CD4-positive, alpha-beta T cell (primary cell): ENCODE measurements around the gene LTBP4. TPM values are rescaled to one million over a fixed set of nuclear protein-coding genes. Genes with fewer than 3 reads are reported as not detected.

Experiments used
- ATAC-seq: fragments of 200-7000 bp; cut with Tn5 transposase; one replicate; pipeline ENCODE4 v1.10.0; 2022; ENCODE audit warnings: mild to moderate bottlenecking; ENCODE audit not compliant: poor library complexity
- CTCF ChIA-PET: fragments of 350-600 bp; sonication (Branson Sonifier 250); formaldehyde crosslinking; loops from one replicate; lab custom pipeline; 2021; ENCODE audit warnings: antibody characterized with exemption, inconsistent platforms; lab: Charles Lee
- POLR2A ChIA-PET: fragments of 350-600 bp; sonication (Branson Sonifier 250); formaldehyde crosslinking; loops from one replicate; lab custom pipeline; 2021; ENCODE audit warnings: antibody characterized with exemption, inconsistent platforms; lab: Charles Lee
- DNase-seq, 14 experiments: peaks; one replicate each; pipeline ENCODE4 v3.0.0-alpha.2; 2013 to 2020; ENCODE audit warnings: mixed read lengths in 2 of 14
- H3K27ac ChIP-seq, 2 donors: one replicate each; pipeline versions ENCODE4 v1.5.1 to v1.7.0; 2013; ENCODE audit warnings: low read length in 2 of 2, low read depth in 1 of 2, mild to moderate bottlenecking in 1 of 2
- H3K27me3 ChIP-seq, 2 experiments: 1 replicate in 1 of 2; 2 replicates in 1 of 2; pipeline versions ENCODE4 v1.6.1 to v1.7.0; 2013; ENCODE audit warnings: low read length in 2 of 2, control low read depth in 1 of 2, mild to moderate bottlenecking in 1 of 2, moderate library complexity in 1 of 2; ENCODE audit not compliant: insufficient read depth in 2 of 2, control insufficient read depth in 1 of 2
- H3K36me3 ChIP-seq: one replicate; pipeline ENCODE4 v1.6.1; 2013; ENCODE audit warnings: low read length, control low read depth; ENCODE audit not compliant: insufficient read depth
- H3K4me1 ChIP-seq: one replicate; pipeline ENCODE4 v1.6.1; 2013; ENCODE audit warnings: low read length, control low read depth; ENCODE audit not compliant: insufficient read depth
- H3K4me3 ChIP-seq: one replicate; pipeline ENCODE4 v1.5.1; 2013; ENCODE audit warnings: mild to moderate bottlenecking, low read length, moderate library complexity
- H3K9me3 ChIP-seq, 2 experiments: 1 replicate in 1 of 2; 2 replicates in 1 of 2; pipeline versions ENCODE4 v1.6.1 to v1.7.0; 2013; ENCODE audit warnings: low read length in 2 of 2, mild to moderate bottlenecking in 2 of 2, control low read depth in 1 of 2, moderate library complexity in 1 of 2; ENCODE audit not compliant: control insufficient read depth in 1 of 2, insufficient read depth in 1 of 2
- H3K27ac Mint-ChIP-seq: one replicate; pipeline ENCODE4 v1.8.0; 2020; ENCODE audit warnings: mixed read lengths
- H3K27me3 Mint-ChIP-seq: one replicate; pipeline ENCODE4 v1.8.0; 2021; ENCODE audit warnings: mixed read lengths
- H3K36me3 Mint-ChIP-seq: one replicate; pipeline ENCODE4 v1.8.0; 2021; ENCODE audit warnings: low read depth, mixed read lengths
- H3K4me1 Mint-ChIP-seq: one replicate; pipeline ENCODE4 v1.8.0; 2021; ENCODE audit warnings: low read depth, mixed read lengths
- H3K4me3 Mint-ChIP-seq: one replicate; pipeline ENCODE4 v1.8.0; 2020; ENCODE audit warnings: mild to moderate bottlenecking, mixed read lengths
- H3K9me3 Mint-ChIP-seq: one replicate; pipeline ENCODE4 v1.8.0; 2020; ENCODE audit warnings: mixed read lengths
- intact Hi-C, 2 experiments: fragments of 100-400 bp; cut with DNase I in 1 of 2; cut with micrococcal nuclease in 1 of 2; formaldehyde crosslinking; loops; one replicate each; pipeline versions ENCODE4 v1.15.1 to v1.9.0; 2023 to 2025; cut with DNase I, micrococcal nuclease
- total RNA-seq, 174 experiments: library from RNA in 2 of 174; stranded (reverse) in 2 of 174; gene quantifications; one replicate each; pipeline ENCODE4 v1.2.3 and lab custom pipeline; 2021 to 2026
- TF ChIP-seq, protein P1 (sequence below): fragments of 200-600 bp; IDR thresholded peaks from one replicate; pipeline ENCODE4 v1.8.0; 2022; ENCODE audit warnings: antibody characterized with exemption, mild to moderate bottlenecking

LTBP4 gene
- total RNA-seq, 2 experiments from 2014 or later: 116 to 134 TPM

DNA sequence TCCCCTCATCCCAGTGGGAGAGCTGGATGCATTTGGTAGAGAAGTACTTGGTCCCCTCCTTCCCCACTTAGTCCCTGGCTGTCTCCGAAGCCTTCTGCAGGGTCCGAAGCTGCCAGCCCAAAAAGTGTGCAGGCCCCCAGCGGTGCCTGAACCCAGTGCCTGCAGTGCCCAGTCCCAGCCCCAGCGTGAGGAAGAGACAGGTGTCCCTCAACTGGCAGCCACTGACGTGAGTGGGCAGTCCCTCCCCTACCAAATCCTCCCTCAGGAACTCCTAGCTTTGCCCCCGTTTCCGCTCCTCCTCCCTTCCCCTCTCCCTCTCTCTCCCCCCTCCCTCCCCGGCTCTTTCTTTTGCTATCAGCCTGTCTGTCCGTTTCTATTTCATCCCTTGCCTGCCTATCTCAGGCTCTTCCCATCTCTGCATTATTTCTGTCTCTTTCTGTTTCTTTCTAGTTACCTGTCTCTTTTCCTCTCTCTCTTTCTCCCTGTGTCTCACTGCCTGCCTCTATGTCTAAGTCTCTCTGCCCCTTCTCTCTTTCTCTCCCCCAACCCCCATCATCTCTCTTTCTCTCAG is 1.8 kb upstream of the LTBP4 start:
- Histone ChIP-seq H3K4me3 (no peak overlapping the region), H3K9me3 (peaks cover 0 to 7% of the 10 kb centered on the region in 2 experiments), H3K27ac (no peak overlapping the region), H3K4me1 (peaks cover 84% of the 10 kb centered on the region), H3K36me3 (no peaks in the 10 kb centered on the region), H3K27me3 (peaks cover 39 to 55% of the 10 kb centered on the region in 2 experiments)
- intact Hi-C loops: loop anchor here in 1 of 2 experiments (2.0 kb wide), 1 partner anchor 59 kb away; no protein-coding TSS in a partner anchor
- ChIA-PET POLR2A (interaction anchor here (1.0 to 1.2 kb wide), 2 partner anchors 11 to 14 kb away, joined by 4 read pairs; no protein-coding TSS in a partner anchor), CTCF (interaction anchor here (2.1 to 2.6 kb wide), 3 partner anchors 35 to 59 kb away, joined by 9 to 20 read pairs (median 13); no protein-coding TSS in a partner anchor)
- DNase-seq (peak in 3 of 14 experiments; percentile 54 to 70 (median 57)), ATAC-seq (no peak)
- TF ChIP-seq, protein P1, sequence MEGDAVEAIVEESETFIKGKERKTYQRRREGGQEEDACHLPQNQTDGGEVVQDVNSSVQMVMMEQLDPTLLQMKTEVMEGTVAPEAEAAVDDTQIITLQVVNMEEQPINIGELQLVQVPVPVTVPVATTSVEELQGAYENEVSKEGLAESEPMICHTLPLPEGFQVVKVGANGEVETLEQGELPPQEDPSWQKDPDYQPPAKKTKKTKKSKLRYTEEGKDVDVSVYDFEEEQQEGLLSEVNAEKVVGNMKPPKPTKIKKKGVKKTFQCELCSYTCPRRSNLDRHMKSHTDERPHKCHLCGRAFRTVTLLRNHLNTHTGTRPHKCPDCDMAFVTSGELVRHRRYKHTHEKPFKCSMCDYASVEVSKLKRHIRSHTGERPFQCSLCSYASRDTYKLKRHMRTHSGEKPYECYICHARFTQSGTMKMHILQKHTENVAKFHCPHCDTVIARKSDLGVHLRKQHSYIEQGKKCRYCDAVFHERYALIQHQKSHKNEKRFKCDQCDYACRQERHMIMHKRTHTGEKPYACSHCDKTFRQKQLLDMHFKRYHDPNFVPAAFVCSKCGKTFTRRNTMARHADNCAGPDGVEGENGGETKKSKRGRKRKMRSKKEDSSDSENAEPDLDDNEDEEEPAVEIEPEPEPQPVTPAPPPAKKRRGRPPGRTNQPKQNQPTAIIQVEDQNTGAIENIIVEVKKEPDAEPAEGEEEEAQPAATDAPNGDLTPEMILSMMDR: no peak
- H3K4me3 Mint-ChIP-seq: peak overlapping the region; percentile 75
- H3K36me3 Mint-ChIP-seq: no peaks in the 10 kb centered on the region
- H3K27me3 Mint-ChIP-seq: peaks cover 56% of the 10 kb centered on the region
- no peak overlapping the region for H3K27ac Mint-ChIP-seq
- H3K4me1 Mint-ChIP-seq: peaks cover 67% of the 10 kb centered on the region
- no peaks in the 10 kb centered on the region for H3K9me3 Mint-ChIP-seq

DNA sequence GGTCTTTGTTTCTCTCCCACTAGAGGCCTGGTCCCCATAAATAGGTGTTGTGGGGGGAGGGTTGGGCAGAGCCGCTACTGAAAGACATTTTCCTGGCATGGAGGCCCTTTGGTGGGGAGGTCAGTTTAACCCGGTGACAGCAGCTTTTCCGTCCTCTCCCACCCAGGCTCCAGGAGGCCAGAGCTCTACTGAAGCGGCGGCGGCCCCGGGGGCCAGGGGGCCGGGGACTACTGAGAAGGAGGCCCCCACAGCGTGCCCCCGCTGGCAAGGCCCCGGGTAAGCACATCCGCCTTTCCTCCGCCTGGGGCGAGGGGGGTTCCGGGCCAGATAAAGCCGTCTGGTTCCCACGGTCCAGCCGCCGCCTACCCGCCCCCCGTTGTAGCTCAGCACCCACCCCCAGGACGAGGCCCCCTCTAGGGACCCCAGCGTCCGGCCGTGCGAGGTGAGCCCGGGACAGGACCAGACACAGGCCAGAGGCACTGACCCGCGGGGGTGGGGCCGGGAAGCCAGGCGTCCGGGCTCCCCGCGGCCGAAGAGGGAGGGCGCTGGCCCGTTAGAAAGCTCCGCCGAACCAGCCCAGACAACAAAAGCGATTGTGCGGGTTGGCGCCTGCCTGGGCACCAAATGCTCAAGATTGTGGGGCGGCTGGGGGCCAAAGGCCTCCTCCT is 1.1 kb upstream of the LTBP4 start:
- Histone ChIP-seq H3K36me3 (no peaks in the 10 kb centered on the region), H3K27ac (no peak overlapping the region), H3K27me3 (peaks cover 39 to 55% of the 10 kb centered on the region in 2 experiments), H3K4me3 (no peak overlapping the region), H3K9me3 (peaks cover 0 to 7% of the 10 kb centered on the region in 2 experiments), H3K4me1 (peaks cover 84% of the 10 kb centered on the region)
- H3K9me3 Mint-ChIP-seq: no peaks in the 10 kb centered on the region
- ChIA-PET CTCF (interaction anchor here (1.2 to 2.6 kb wide), 4 partner anchors 16 to 59 kb away, joined by 7 to 20 read pairs (median 11); no protein-coding TSS in a partner anchor), POLR2A (interaction anchor here (1.0 to 1.2 kb wide), 2 partner anchors 10 to 13 kb away, joined by 4 read pairs; no protein-coding TSS in a partner anchor)
- peaks cover 67% of the 10 kb centered on the region for H3K4me1 Mint-ChIP-seq
- TF ChIP-seq, protein P1: no peak
- ATAC-seq (no peak), DNase-seq (peak in 1 of 14 experiments; percentile 43)
- H3K36me3 Mint-ChIP-seq: no peaks in the 10 kb centered on the region
- peaks cover 53% of the 10 kb centered on the region for H3K27me3 Mint-ChIP-seq
- H3K4me3 Mint-ChIP-seq: peak overlapping the region; percentile 75
- intact Hi-C loops: loop anchor here (2.0 to 5.0 kb wide), 6 partner anchors 33 to 313 kb away; partner anchors contain the start of genes BLVRB (in 2 of the 2), SPTBN4 (in 2 of the 2) and AKT2 (in 1 of the 2)
- H3K27ac Mint-ChIP-seq: no peak overlapping the region

GRCh38 chr19:40600570-40601133 is 517 bp upstream of the LTBP4 start:
- no peak for DNase-seq
- Mint-ChIP-seq H3K27ac (no peak overlapping the region), H3K9me3 (no peaks in the 10 kb centered on the region), H3K4me3 (peak overlapping the region; percentile 67), H3K4me1 (peaks cover 70% of the 10 kb centered on the region), H3K36me3 (no peaks in the 10 kb centered on the region), H3K27me3 (peaks cover 53% of the 10 kb centered on the region)
- intact Hi-C loops: loop anchor here (5.0 kb wide), 5 partner anchors 33 to 313 kb away; partner anchors contain the start of genes BLVRB (in 2 of the 2), SPTBN4 (in 2 of the 2) and AKT2 (in 1 of the 2)
- H3K4me1 ChIP-seq: peaks cover 88% of the 10 kb centered on the region
- peaks cover 39 to 55% of the 10 kb centered on the region in 2 experiments for H3K27me3 ChIP-seq
- no peak overlapping the region for H3K4me3 ChIP-seq
- ChIA-PET POLR2A (interaction anchor here (0.6 to 1.0 kb wide), 2 partner anchors 12 to 52 kb away, joined by 3 to 4 read pairs; no protein-coding TSS in a partner anchor), CTCF (interaction anchor here (1.2 to 3.9 kb wide), 4 partner anchors 9 to 34 kb away, joined by 7 to 37 read pairs (median 14); no protein-coding TSS in a partner anchor)
- no peaks in the 10 kb centered on the region for H3K36me3 ChIP-seq
- H3K27ac ChIP-seq: no peak overlapping the region
- TF ChIP-seq, protein P1: no peak
- H3K9me3 ChIP-seq: peaks cover 0 to 7% of the 10 kb centered on the region in 2 experiments
- ATAC-seq: no peak
